Activated CD4-positive, alpha-beta T cell treated with anti-CD3 and anti-CD28 coated beads, Interleukin-2, amount 50 U/mL, for 4 hours (primary cell): ENCODE data around the gene TBATA.

Experiments
- DNase-seq, 2 experiments: peaks; one replicate each; pipeline ENCODE4 v3.0.0-alpha.2; 2020

TBATA gene

GRCh38 chr10:70759781-70760180, 25.4 kb downstream of the TBATA start:
- no peak for DNase-seq

GRCh38 chr10:70758757-70759514, 26.2 kb downstream of the TBATA start:
- DNase-seq: peak; percentile 55 to 61

GRCh38 chr10:70757856-70758255, 27.3 kb downstream of the TBATA start:
- no peak for DNase-seq

GRCh38 chr10:70756700-70757360, 28.3 kb downstream of the TBATA start:
- no peak for DNase-seq

- no peak for DNase-seq
These were observed 31.1 kb downstream of the TBATA start for GRCh38 chr10:70753841-70754621.

- DNase-seq: no peak
These were observed 32.0 kb downstream of the TBATA start for GRCh38 chr10:70753026-70753663.

GRCh38 chr10:70752571-70752970, 32.6 kb downstream of the TBATA start:
- no peak for DNase-seq

- DNase-seq: no peak
These were observed 33.2 kb downstream of the TBATA start for GRCh38 chr10:70751991-70752390.

GRCh38 chr10:70751356-70751755, 33.8 kb downstream of the TBATA start:
- no peak for DNase-seq

- DNase-seq: no peak
These were observed 34.9 kb downstream of the TBATA start for GRCh38 chr10:70750156-70750703.

GRCh38 chr10:70749756-70750155, 35.4 kb downstream of the TBATA start:
- no peak for DNase-seq

- no peak for DNase-seq
These were observed 36.2 kb downstream of the TBATA start for GRCh38 chr10:70748801-70749573.

GRCh38 chr10:70748305-70748704, 36.9 kb downstream of the TBATA start:
- no peak for DNase-seq

GRCh38 chr10:70747192-70747965, 37.8 kb downstream of the TBATA start:
- DNase-seq: no peak

GRCh38 chr10:70745555-70745954, 39.6 kb downstream of the TBATA start:
- DNase-seq: no peak

GRCh38 chr10:70744617-70745143, 40.5 kb downstream of the TBATA start:
- no peak for DNase-seq

- DNase-seq: no peak
These were observed 41.3 kb downstream of the TBATA start for GRCh38 chr10:70743879-70744278.

GRCh38 chr10:70743430-70743788, 41.8 kb downstream of the TBATA start:
- no peak for DNase-seq

GRCh38 chr10:70742537-70743429, 42.4 kb downstream of the TBATA start:
- no peak for DNase-seq
